ENCODE results near the gene FAM117A.
A peak's percentile ranks its signal among the peaks of the same experiment; 100 is the strongest.

The FAM117A gene

DNA sequence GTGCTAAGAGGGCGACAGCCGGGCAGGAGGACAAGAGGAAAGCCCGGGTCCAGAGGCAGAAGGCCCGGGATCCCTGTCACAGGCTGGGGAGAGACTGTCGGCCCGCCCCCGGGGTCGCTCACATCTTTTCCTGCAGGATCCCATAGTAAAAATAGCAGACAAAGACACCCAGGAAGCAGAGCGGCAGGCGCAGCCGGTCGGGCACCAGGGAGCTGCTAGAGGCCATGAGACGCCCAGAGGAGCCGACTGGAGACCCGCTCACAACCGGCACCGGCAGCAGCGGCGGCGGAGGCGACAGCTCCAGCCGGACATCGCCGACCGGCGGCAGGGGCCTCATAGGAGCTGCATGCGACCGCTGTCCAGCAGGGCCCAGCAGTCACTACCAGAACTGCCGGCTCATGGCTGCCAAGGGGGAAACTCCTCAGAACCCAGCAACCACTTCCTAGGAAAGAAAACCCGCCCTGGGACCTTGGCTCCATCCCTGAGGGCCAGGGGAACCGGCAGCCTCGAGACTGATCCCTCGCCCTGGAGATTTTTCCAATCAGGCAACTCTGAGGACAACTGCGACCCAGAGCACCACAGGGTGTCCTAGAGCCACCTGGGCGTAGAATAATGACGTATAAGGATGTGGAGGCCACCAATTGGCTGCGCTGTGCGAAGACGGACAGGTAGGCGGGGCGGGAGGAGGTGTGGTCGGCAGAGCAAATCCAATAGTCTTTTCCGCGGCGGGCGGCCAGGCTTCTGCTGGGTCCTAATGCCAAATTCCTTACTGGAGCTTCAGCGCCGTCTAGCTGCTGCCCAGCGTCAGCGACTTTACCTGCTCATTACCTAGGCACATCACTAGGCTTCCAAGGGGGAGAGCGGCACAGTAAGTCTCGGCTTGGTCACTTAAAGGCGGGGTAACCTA, 56.1 kb downstream of the FAM117A start, which contains the start of gene SLC35B1 (continued):
- TF ChIP-seq, protein P1, sequence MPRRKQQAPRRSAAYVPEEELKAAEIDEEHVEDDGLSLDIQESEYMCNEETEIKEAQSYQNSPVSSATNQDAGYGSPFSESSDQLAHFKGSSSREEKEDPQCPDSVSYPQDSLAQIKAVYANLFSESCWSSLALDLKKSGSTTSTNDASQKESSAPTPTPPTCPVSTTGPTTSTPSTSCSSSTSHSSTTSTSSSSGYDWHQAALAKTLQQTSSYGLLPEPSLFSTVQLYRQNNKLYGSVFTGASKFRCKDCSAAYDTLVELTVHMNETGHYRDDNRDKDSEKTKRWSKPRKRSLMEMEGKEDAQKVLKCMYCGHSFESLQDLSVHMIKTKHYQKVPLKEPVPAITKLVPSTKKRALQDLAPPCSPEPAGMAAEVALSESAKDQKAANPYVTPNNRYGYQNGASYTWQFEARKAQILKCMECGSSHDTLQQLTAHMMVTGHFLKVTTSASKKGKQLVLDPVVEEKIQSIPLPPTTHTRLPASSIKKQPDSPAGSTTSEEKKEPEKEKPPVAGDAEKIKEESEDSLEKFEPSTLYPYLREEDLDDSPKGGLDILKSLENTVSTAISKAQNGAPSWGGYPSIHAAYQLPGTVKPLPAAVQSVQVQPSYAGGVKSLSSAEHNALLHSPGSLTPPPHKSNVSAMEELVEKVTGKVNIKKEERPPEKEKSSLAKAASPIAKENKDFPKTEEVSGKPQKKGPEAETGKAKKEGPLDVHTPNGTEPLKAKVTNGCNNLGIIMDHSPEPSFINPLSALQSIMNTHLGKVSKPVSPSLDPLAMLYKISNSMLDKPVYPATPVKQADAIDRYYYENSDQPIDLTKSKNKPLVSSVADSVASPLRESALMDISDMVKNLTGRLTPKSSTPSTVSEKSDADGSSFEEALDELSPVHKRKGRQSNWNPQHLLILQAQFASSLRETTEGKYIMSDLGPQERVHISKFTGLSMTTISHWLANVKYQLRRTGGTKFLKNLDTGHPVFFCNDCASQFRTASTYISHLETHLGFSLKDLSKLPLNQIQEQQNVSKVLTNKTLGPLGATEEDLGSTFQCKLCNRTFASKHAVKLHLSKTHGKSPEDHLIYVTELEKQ (tag by site-specific recombination; IDR thresholded peaks at IDR 0.05; ENCODE audit: borderline replicate concordance): no peak; the same call in 1 of the 2 replicates
- TF ChIP-seq ZNF48 (tag by site-specific recombination; IDR thresholded peaks at IDR 0.05): no peak
- TF ChIP-seq HOXA7 (CRISPR knock-in tag; IDR thresholded peaks at IDR 0.05; ENCODE audit: borderline replicate concordance): no peak
- TF ChIP-seq ZBTB7A (tag by site-specific recombination; IDR thresholded peaks at IDR 0.05; ENCODE audit: low read depth): no peak
- TF ChIP-seq ZIC2 (tag by site-specific recombination; IDR thresholded peaks at IDR 0.05): peak; percentile 91
- TF ChIP-seq, protein P2, sequence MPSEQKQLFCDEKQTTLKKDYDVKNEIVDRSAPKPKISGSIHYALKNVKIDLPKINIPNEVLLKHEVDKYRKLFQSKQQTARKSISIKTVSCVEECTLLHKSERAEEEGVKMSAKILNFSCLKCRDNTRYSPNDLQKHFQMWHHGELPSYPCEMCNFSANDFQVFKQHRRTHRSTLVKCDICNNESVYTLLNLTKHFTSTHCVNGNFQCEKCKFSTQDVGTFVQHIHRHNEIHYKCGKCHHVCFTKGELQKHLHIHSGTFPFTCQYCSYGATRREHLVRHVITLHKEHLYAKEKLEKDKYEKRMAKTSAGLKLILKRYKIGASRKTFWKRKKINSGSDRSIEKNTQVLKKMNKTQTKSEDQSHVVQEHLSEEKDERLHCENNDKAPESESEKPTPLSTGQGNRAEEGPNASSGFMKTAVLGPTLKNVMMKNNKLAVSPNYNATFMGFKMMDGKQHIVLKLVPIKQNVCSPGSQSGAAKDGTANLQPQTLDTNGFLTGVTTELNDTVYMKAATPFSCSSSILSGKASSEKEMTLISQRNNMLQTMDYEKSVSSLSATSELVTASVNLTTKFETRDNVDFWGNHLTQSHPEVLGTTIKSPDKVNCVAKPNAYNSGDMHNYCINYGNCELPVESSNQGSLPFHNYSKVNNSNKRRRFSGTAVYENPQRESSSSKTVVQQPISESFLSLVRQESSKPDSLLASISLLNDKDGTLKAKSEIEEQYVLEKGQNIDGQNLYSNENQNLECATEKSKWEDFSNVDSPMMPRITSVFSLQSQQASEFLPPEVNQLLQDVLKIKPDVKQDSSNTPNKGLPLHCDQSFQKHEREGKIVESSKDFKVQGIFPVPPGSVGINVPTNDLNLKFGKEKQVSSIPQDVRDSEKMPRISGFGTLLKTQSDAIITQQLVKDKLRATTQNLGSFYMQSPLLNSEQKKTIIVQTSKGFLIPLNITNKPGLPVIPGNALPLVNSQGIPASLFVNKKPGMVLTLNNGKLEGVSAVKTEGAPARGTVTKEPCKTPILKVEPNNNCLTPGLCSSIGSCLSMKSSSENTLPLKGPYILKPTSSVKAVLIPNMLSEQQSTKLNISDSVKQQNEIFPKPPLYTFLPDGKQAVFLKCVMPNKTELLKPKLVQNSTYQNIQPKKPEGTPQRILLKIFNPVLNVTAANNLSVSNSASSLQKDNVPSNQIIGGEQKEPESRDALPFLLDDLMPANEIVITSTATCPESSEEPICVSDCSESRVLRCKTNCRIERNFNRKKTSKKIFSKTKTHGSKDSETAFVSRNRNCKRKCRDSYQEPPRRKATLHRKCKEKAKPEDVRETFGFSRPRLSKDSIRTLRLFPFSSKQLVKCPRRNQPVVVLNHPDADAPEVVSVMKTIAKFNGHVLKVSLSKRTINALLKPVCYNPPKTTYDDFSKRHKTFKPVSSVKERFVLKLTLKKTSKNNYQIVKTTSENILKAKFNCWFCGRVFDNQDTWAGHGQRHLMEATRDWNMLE (tag by site-specific recombination; conservative IDR thresholded peaks at IDR 0.05; ENCODE audit: low read depth): peak; percentile 80
- no peak for TF ChIP-seq ZNF404 (tag by site-specific recombination; IDR thresholded peaks at IDR 0.05)
- TF ChIP-seq ZNF311 (tag by site-specific recombination; IDR thresholded peaks at IDR 0.05; ENCODE audit: borderline replicate concordance): no peak
- peak; percentile 80 for TF ChIP-seq ZBTB48 (tag by site-specific recombination; IDR thresholded peaks at IDR 0.05)
- TF ChIP-seq ZNF426 (tag by site-specific recombination; IDR thresholded peaks at IDR 0.05): no peak
- TF ChIP-seq ZNF549 (tag by site-specific recombination; IDR thresholded peaks at IDR 0.05): no peak
- TF ChIP-seq, protein P3, sequence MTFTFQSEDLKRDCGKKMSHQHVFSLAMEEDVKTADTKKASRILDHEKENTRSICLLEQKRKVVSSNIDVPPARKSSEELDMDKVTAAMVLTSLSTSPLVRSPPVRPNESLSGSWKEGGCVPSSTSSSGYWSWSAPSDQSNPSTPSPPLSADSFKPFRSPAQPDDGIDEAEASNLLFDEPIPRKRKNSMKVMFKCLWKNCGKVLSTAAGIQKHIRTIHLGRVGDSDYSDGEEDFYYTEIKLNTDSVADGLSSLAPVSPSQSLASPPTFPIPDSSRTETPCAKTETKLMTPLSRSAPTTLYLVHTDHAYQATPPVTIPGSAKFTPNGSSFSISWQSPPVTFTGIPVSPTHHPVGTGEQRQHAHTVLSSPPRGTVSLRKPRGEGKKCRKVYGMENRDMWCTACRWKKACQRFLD (tag by site-specific recombination; IDR thresholded peaks at IDR 0.05): peak; percentile 84; the same call in 1 of the 2 replicates
- TF ChIP-seq ZNF239 (tag by site-specific recombination; IDR thresholded peaks at IDR 0.05): no peak
- peak; percentile 90 for TF ChIP-seq ZBTB17 (tag by site-specific recombination; IDR thresholded peaks at IDR 0.05)
- no peak for TF ChIP-seq GLI2 (tag by site-specific recombination; IDR thresholded peaks at IDR 0.05; ENCODE audit: borderline replicate concordance, low read depth)
- no peak for TF ChIP-seq ZFP3 (tag by site-specific recombination; IDR thresholded peaks at IDR 0.05; ENCODE audit: low read depth)
- TF ChIP-seq ZNF223 (tag by site-specific recombination; IDR thresholded peaks at IDR 0.05): no peak
- TF ChIP-seq MYNN (tag by site-specific recombination; IDR thresholded peaks at IDR 0.05; ENCODE audit: borderline replicate concordance): no peak
- TF ChIP-seq KLF10 (tag by site-specific recombination; IDR thresholded peaks at IDR 0.05): peak; percentile 99
- TF ChIP-seq ZBTB20 (tag by site-specific recombination; IDR thresholded peaks at IDR 0.05): no peak
- peak; percentile 92 for TF ChIP-seq ZNF629 (tag by site-specific recombination; IDR thresholded peaks at IDR 0.05)
- peak; percentile 90 for TF ChIP-seq ZNF2 (tag by site-specific recombination; IDR thresholded peaks at IDR 0.05)
- no peak for TF ChIP-seq ZNF19 (tag by site-specific recombination; IDR thresholded peaks at IDR 0.05; ENCODE audit: low read depth)
- TF ChIP-seq, protein P4, sequence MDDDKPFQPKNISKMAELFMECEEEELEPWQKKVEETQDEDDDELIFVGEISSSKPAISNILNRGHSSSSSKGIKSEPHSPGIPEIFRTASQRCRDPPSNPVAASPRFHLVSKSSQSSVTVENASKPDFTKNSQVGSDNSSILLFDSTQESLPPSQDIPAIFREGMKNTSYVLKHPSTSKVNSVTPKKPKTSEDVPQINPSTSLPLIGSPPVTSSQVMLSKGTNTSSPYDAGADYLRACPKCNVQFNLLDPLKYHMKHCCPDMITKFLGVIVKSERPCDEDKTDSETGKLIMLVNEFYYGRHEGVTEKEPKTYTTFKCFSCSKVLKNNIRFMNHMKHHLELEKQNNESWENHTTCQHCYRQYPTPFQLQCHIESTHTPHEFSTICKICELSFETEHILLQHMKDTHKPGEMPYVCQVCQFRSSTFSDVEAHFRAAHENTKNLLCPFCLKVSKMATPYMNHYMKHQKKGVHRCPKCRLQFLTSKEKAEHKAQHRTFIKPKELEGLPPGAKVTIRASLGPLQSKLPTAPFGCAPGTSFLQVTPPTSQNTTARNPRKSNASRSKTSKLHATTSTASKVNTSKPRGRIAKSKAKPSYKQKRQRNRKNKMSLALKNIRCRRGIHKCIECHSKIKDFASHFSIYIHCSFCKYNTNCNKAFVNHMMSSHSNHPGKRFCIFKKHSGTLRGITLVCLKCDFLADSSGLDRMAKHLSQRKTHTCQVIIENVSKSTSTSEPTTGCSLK (tag by site-specific recombination; IDR thresholded peaks at IDR 0.05): no peak
- TF ChIP-seq, protein P5, sequence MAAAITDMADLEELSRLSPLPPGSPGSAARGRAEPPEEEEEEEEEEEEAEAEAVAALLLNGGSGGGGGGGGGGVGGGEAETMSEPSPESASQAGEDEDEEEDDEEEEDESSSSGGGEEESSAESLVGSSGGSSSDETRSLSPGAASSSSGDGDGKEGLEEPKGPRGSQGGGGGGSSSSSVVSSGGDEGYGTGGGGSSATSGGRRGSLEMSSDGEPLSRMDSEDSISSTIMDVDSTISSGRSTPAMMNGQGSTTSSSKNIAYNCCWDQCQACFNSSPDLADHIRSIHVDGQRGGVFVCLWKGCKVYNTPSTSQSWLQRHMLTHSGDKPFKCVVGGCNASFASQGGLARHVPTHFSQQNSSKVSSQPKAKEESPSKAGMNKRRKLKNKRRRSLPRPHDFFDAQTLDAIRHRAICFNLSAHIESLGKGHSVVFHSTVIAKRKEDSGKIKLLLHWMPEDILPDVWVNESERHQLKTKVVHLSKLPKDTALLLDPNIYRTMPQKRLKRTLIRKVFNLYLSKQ (tag by site-specific recombination; IDR thresholded peaks at IDR 0.05; ENCODE audit: borderline replicate concordance): no peak
